ENCODE measurements around the gene EPHA4. TPM values are rescaled to one million over a fixed set of nuclear protein-coding genes. Genes with fewer than 3 reads are reported as not detected.

Gene EPHA4
- total and polyA plus RNA-seq, 4 donors = 0.43 to 2.3 (median 1.1) TPM

DNA sequence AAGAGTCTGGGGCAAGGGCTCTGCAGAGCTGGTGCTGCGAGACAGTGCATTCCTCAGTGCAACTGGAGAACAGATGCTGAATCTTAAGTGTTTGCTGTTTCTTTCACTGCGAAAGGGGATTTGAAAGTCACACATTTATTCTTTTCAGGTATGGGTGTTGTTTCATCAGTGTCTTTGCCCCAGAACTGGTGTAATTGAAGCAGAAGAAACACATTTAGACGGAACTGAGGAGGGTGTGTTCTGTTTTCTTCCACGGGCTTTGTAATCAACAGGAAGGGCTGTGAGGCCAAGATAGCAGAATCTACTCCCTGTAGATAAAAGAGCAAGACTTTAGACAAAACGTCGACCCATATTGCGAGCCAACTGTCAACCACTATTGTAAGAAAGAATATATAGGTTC is 151.9 kb downstream of the EPHA4 start:
- Histone ChIP-seq H3K27me3 (ENCODE audit: control insufficient read depth in 4 of 4, insufficient read depth in 4 of 4, low read length in 3 of 4) (no peaks in the 10 kb centered on the region), H3K4me1 (ENCODE audit: control insufficient read depth in 4 of 4, insufficient read depth in 4 of 4, low read length in 3 of 4) (peaks cover 0 to 2% (median 0%) of the 10 kb centered on the region in 4 donors), H3K36me3 (ENCODE audit: control insufficient read depth in 4 of 4, insufficient read depth in 3 of 4, low read depth in 1 of 4, low read length in 3 of 4) (no peaks in the 10 kb centered on the region), H3K9me3 (ENCODE audit: control insufficient read depth in 4 of 4, low read length in 3 of 4) (no peaks in the 10 kb centered on the region), H3K4me3 (ENCODE audit: low read depth in 1 of 3, low read length in 3 of 3) (no peak overlapping the region), H3K9ac (ENCODE audit: low read depth in 1 of 2, low read length in 2 of 2) (no peak overlapping the region), H3K27ac (ENCODE audit: low read depth in 1 of 2, low read length in 2 of 2) (no peak overlapping the region)
- TF ChIP-seq JUND (IDR thresholded peaks at IDR 0.05) (no peak), HNF4A (conservative IDR thresholded peaks at IDR 0.05) (no peak), FOXA1 (IDR thresholded peaks at IDR 0.05) (no peak), FOXA2 (IDR thresholded peaks at IDR 0.05) (no peak), EGR1 (IDR thresholded peaks at IDR 0.05; ENCODE audit: low read depth in 2 of 2) (no peak), NR2F2 (IDR thresholded peaks at IDR 0.05) (no peak), GABPA (IDR thresholded peaks at IDR 0.05 in 1 of 2, conservative IDR thresholded peaks at IDR 0.05 in 1 of 2) (no peak)
- TF ChIP-seq, protein P1, sequence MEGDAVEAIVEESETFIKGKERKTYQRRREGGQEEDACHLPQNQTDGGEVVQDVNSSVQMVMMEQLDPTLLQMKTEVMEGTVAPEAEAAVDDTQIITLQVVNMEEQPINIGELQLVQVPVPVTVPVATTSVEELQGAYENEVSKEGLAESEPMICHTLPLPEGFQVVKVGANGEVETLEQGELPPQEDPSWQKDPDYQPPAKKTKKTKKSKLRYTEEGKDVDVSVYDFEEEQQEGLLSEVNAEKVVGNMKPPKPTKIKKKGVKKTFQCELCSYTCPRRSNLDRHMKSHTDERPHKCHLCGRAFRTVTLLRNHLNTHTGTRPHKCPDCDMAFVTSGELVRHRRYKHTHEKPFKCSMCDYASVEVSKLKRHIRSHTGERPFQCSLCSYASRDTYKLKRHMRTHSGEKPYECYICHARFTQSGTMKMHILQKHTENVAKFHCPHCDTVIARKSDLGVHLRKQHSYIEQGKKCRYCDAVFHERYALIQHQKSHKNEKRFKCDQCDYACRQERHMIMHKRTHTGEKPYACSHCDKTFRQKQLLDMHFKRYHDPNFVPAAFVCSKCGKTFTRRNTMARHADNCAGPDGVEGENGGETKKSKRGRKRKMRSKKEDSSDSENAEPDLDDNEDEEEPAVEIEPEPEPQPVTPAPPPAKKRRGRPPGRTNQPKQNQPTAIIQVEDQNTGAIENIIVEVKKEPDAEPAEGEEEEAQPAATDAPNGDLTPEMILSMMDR (IDR thresholded peaks at IDR 0.05; ENCODE audit: low read depth, low read length, missing input control) = no peak
- TF ChIP-seq, protein P2, sequence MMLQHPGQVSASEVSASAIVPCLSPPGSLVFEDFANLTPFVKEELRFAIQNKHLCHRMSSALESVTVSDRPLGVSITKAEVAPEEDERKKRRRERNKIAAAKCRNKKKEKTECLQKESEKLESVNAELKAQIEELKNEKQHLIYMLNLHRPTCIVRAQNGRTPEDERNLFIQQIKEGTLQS (IDR thresholded peaks at IDR 0.05) = no peak
- TF ChIP-seq, protein P3, sequence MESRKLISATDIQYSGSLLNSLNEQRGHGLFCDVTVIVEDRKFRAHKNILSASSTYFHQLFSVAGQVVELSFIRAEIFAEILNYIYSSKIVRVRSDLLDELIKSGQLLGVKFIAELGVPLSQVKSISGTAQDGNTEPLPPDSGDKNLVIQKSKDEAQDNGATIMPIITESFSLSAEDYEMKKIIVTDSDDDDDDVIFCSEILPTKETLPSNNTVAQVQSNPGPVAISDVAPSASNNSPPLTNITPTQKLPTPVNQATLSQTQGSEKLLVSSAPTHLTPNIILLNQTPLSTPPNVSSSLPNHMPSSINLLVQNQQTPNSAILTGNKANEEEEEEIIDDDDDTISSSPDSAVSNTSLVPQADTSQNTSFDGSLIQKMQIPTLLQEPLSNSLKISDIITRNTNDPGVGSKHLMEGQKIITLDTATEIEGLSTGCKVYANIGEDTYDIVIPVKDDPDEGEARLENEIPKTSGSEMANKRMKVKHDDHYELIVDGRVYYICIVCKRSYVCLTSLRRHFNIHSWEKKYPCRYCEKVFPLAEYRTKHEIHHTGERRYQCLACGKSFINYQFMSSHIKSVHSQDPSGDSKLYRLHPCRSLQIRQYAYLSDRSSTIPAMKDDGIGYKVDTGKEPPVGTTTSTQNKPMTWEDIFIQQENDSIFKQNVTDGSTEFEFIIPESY (IDR thresholded peaks at IDR 0.05) = no peak
- TF ChIP-seq, protein P4, sequence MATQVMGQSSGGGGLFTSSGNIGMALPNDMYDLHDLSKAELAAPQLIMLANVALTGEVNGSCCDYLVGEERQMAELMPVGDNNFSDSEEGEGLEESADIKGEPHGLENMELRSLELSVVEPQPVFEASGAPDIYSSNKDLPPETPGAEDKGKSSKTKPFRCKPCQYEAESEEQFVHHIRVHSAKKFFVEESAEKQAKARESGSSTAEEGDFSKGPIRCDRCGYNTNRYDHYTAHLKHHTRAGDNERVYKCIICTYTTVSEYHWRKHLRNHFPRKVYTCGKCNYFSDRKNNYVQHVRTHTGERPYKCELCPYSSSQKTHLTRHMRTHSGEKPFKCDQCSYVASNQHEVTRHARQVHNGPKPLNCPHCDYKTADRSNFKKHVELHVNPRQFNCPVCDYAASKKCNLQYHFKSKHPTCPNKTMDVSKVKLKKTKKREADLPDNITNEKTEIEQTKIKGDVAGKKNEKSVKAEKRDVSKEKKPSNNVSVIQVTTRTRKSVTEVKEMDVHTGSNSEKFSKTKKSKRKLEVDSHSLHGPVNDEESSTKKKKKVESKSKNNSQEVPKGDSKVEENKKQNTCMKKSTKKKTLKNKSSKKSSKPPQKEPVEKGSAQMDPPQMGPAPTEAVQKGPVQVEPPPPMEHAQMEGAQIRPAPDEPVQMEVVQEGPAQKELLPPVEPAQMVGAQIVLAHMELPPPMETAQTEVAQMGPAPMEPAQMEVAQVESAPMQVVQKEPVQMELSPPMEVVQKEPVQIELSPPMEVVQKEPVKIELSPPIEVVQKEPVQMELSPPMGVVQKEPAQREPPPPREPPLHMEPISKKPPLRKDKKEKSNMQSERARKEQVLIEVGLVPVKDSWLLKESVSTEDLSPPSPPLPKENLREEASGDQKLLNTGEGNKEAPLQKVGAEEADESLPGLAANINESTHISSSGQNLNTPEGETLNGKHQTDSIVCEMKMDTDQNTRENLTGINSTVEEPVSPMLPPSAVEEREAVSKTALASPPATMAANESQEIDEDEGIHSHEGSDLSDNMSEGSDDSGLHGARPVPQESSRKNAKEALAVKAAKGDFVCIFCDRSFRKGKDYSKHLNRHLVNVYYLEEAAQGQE (IDR thresholded peaks at IDR 0.05) = no peak
- no peak for DNase-seq (ENCODE audit: low spot score)
- WGBS = 67% methylated on average over 7 of the region's 7 CpGs

DNA sequence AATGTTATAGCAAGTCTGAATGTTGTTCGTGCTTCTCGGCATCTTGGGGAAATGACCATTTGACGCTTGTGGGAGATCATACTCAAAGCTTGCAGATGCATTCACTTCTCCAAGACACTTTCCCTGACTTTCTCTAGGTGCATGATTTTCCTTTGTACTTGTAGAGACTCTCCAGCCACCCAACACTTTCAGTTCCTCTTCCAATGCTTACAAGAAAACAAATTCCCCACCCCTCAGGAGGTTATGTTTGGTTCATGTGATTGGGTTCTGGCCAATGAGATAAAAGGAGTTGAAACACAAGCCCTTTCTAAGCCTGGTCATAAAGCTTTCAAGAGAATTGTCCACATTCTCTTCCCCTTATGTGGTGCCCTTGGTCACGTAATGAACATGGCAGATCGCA is 156.3 kb downstream of the EPHA4 start:
- Histone ChIP-seq H3K27me3 (ENCODE audit: control insufficient read depth in 4 of 4, insufficient read depth in 4 of 4, low read length in 3 of 4) (no peaks in the 10 kb centered on the region), H3K36me3 (ENCODE audit: control insufficient read depth in 4 of 4, insufficient read depth in 3 of 4, low read depth in 1 of 4, low read length in 3 of 4) (no peaks in the 10 kb centered on the region), H3K27ac (ENCODE audit: low read depth in 1 of 2, low read length in 2 of 2) (no peak overlapping the region), H3K9me3 (ENCODE audit: control insufficient read depth in 4 of 4, low read length in 3 of 4) (no peaks in the 10 kb centered on the region), H3K9ac (ENCODE audit: low read depth in 1 of 2, low read length in 2 of 2) (no peak overlapping the region), H3K4me3 (ENCODE audit: low read depth in 1 of 3, low read length in 3 of 3) (no peak overlapping the region), H3K4me1 (ENCODE audit: control insufficient read depth in 4 of 4, insufficient read depth in 4 of 4, low read length in 3 of 4) (no peaks in the 10 kb centered on the region)
- no peak for DNase-seq (ENCODE audit: low spot score)
- WGBS = 88% methylated on average over 5 of the region's 5 CpGs
- TF ChIP-seq GABPA (IDR thresholded peaks at IDR 0.05 in 1 of 2, conservative IDR thresholded peaks at IDR 0.05 in 1 of 2) = no peak
- TF ChIP-seq, protein P4 (IDR thresholded peaks at IDR 0.05) = no peak
- TF ChIP-seq FOXA1 (IDR thresholded peaks at IDR 0.05) = no peak
- no peak for TF ChIP-seq EGR1 (IDR thresholded peaks at IDR 0.05; ENCODE audit: low read depth in 2 of 2)
- no peak for TF ChIP-seq JUND (IDR thresholded peaks at IDR 0.05)
- no peak for TF ChIP-seq RXRA (IDR thresholded peaks at IDR 0.05)
- no peak for TF ChIP-seq YY1 (IDR thresholded peaks at IDR 0.05)
- no peak for TF ChIP-seq HNF4G (IDR thresholded peaks at IDR 0.05)
- TF ChIP-seq, protein P3 (IDR thresholded peaks at IDR 0.05) = no peak
- TF ChIP-seq, protein P1 (IDR thresholded peaks at IDR 0.05; ENCODE audit: low read depth, low read length, missing input control) = no peak
- TF ChIP-seq FOXA2 (IDR thresholded peaks at IDR 0.05) = no peak
- no peak for TF ChIP-seq TAF1 (conservative IDR thresholded peaks at IDR 0.05)

All from liver (tissue), 9 donors.